ENCODE data around the gene KNOP1. TPM values are rescaled to one million over a fixed set of nuclear protein-coding genes. Genes with fewer than 3 reads are reported as not detected.

KNOP1 gene
- total and polyA plus RNA-seq, 10 of the 15 experiments (the other 5 are each of a cell fraction or from before 2014, with no cell fraction given) = 13.8 to 47.2 (median 32.1) TPM

DNA sequence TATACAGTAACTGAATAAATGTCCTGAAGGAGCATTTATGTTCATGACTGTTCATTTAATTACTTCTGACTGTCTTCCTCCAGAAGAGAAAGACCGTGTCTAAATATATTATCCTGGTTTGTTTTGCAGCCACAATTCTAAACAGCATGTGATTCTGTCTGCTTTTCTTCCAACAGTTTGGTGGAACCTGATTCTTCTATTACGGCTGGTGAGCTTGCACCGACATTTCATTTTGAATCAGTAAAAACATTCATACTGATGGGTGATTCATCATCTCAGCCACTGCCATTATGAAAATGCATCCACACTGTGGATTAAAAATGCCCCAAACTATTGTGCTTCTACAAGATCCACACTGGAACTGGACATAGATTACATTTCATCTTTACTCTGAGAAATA is 16.9 kb downstream of the KNOP1 start:
- H3K4me1 ChIP-seq (ENCODE audit: control insufficient read depth, insufficient read depth, low read length) = 0 out of 2 replicates have a peak, but pooled peaks cover 2% of the 10 kb centered on the region
- in situ Hi-C loops (cut with MboI) (no loop called here), intact Hi-C loops (cut with micrococcal nuclease; ENCODE audit: unreplicated experiment) (no loop called here)
- CTCF ChIA-PET = no interaction called here
- no peak for FAIRE-seq
- H3K79me2 ChIP-seq (ENCODE audit: control insufficient read depth, insufficient read depth, low read length) = no peaks in the 10 kb centered on the region
- RAD21 ChIA-PET (ENCODE audit: unreplicated experiment) = no interaction called here
- SMC1A ChIA-PET (ENCODE audit: uncharacterized antibody, unreplicated experiment) = interaction anchor here (0.6 kb wide), 1 partner anchor 23 kb away, joined by 3 read pairs; no protein-coding TSS in a partner anchor
- no peak overlapping the region for H3K27ac ChIP-seq (ENCODE audit: control insufficient read depth, insufficient read depth)
- H3K9me3 ChIP-seq (replicated peaks; ENCODE audit: control insufficient read depth, insufficient read depth, low read length) = no peaks in the 10 kb centered on the region
- no peak overlapping the region for H3K4me2 ChIP-seq (ENCODE audit: control insufficient read depth, insufficient read depth)
- H3K27me3 ChIP-seq (replicated peaks in 1 of 2; ENCODE audit: control insufficient read depth in 2 of 2, insufficient read depth in 2 of 2, low read length in 1 of 2) = no peaks in the 10 kb centered on the region
- 78% methylated on average over 3 of the region's 3 CpGs for WGBS (ENCODE audit: insufficient coverage, insufficient replicate concordance, low lambda C conversion rate, missing lambda C conversion rate)
- no peak for DNase-seq (ENCODE audit: low read depth, low spot score)
- POLR2A ChIA-PET = no interaction called here
- no TSS peak for BruUV-seq (replicated peaks)
- peaks cover 16 to 19% of the 10 kb centered on the region in 2 experiments; a peak in 3 of 4 replicates for H3K36me3 ChIP-seq (ENCODE audit: control insufficient read depth in 2 of 2, insufficient read depth in 2 of 2, low read length in 1 of 2)
- ATAC-seq = no peak
- no peak overlapping the region for H3K4me3 ChIP-seq
- no peak overlapping the region for H3K9ac ChIP-seq (ENCODE audit: control insufficient read depth, insufficient read depth, low read length)
- no peaks in the 10 kb centered on the region; the same call in 1 of the 2 replicates for H4K20me1 ChIP-seq (ENCODE audit: control insufficient read depth, insufficient read depth)
- no peak overlapping the region for H2AFZ ChIP-seq (ENCODE audit: control insufficient read depth, low read depth, low read length)
- TF ChIP-seq, protein P1, sequence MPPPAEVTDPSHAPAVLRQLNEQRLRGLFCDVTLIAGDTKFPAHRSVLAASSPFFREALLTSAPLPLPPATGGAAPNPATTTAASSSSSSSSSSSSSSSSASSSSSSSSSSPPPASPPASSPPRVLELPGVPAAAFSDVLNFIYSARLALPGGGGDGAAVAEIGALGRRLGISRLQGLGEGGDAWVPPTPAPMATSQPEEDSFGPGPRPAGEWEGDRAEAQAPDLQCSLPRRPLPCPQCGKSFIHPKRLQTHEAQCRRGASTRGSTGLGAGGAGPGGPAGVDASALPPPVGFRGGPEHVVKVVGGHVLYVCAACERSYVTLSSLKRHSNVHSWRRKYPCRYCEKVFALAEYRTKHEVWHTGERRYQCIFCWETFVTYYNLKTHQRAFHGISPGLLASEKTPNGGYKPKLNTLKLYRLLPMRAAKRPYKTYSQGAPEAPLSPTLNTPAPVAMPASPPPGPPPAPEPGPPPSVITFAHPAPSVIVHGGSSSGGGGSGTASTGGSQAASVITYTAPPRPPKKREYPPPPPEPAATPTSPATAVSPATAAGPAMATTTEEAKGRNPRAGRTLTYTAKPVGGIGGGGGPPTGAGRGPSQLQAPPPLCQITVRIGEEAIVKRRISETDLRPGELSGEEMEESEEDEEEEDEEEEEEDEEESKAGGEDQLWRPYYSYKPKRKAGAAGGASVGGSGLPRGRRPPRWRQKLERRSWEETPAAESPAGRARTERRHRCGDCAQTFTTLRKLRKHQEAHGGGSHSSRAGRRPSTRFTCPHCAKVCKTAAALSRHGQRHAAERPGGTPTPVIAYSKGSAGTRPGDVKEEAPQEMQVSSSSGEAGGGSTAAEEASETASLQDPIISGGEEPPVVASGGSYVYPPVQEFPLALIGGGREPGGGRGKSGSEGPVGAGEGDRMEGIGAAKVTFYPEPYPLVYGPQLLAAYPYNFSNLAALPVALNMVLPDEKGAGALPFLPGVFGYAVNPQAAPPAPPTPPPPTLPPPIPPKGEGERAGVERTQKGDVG (CRISPR knock-in tag; IDR thresholded peaks at IDR 0.05) = no peak
- TF ChIP-seq, protein P2, sequence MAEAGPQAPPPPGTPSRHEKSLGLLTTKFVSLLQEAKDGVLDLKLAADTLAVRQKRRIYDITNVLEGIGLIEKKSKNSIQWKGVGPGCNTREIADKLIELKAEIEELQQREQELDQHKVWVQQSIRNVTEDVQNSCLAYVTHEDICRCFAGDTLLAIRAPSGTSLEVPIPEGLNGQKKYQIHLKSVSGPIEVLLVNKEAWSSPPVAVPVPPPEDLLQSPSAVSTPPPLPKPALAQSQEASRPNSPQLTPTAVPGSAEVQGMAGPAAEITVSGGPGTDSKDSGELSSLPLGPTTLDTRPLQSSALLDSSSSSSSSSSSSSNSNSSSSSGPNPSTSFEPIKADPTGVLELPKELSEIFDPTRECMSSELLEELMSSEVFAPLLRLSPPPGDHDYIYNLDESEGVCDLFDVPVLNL (IDR thresholded peaks at IDR 0.05; ENCODE audit: low read depth, low read length) = no peak
- TF ChIP-seq CEBPB (IDR thresholded peaks at IDR 0.05; ENCODE audit: borderline replicate concordance in 1 of 2, low read depth in 2 of 2, low read length in 2 of 2) (no peak), SREBF2 (IDR thresholded peaks at IDR 0.05; ENCODE audit: low read length) (no peak), IKZF1 (conservative IDR thresholded peaks at IDR 0.05) (no peak), STAT3 (IDR thresholded peaks at IDR 0.05; ENCODE audit: low read depth, low read length) (no peak), PAX5 (IDR thresholded peaks at IDR 0.05; ENCODE audit: borderline replicate concordance, low read depth, low read length) (no peak), MTA2 (IDR thresholded peaks at IDR 0.05; ENCODE audit: low read depth) (no peak), SIX5 (IDR thresholded peaks at IDR 0.05; ENCODE audit: low read depth, low read length, severe bottlenecking) (no peak), RELA (IDR thresholded peaks at IDR 0.05; ENCODE audit: borderline replicate concordance, partially characterized antibody) (no peak), SMAD1 (IDR thresholded peaks at IDR 0.05; ENCODE audit: low read depth, partially characterized antibody) (no peak), NFYB (IDR thresholded peaks at IDR 0.05; ENCODE audit: insufficient read depth, low read depth, low read length) (no peak), NRF1 (conservative IDR thresholded peaks at IDR 0.05; ENCODE audit: low read depth, low read length) (no peak), ZNF274 (IDR thresholded peaks at IDR 0.05; ENCODE audit: insufficient read depth, insufficient read length) (no peak), FOS (IDR thresholded peaks at IDR 0.05; ENCODE audit: borderline replicate concordance, extremely low read depth, insufficient read length) (no peak), NR2C2 (IDR thresholded peaks at IDR 0.05; ENCODE audit: borderline replicate concordance, control insufficient read depth, insufficient read length, low read depth) (no peak), TCF3 (IDR thresholded peaks at IDR 0.05; ENCODE audit: borderline replicate concordance, insufficient read depth, low read depth, low read length) (no peak)
- TF ChIP-seq, protein P3, sequence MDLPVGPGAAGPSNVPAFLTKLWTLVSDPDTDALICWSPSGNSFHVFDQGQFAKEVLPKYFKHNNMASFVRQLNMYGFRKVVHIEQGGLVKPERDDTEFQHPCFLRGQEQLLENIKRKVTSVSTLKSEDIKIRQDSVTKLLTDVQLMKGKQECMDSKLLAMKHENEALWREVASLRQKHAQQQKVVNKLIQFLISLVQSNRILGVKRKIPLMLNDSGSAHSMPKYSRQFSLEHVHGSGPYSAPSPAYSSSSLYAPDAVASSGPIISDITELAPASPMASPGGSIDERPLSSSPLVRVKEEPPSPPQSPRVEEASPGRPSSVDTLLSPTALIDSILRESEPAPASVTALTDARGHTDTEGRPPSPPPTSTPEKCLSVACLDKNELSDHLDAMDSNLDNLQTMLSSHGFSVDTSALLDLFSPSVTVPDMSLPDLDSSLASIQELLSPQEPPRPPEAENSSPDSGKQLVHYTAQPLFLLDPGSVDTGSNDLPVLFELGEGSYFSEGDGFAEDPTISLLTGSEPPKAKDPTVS (IDR thresholded peaks at IDR 0.05; ENCODE audit: low read depth, low read length) = no peak
- TF ChIP-seq, protein P4, sequence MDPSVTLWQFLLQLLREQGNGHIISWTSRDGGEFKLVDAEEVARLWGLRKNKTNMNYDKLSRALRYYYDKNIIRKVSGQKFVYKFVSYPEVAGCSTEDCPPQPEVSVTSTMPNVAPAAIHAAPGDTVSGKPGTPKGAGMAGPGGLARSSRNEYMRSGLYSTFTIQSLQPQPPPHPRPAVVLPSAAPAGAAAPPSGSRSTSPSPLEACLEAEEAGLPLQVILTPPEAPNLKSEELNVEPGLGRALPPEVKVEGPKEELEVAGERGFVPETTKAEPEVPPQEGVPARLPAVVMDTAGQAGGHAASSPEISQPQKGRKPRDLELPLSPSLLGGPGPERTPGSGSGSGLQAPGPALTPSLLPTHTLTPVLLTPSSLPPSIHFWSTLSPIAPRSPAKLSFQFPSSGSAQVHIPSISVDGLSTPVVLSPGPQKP (IDR thresholded peaks at IDR 0.05; ENCODE audit: low read depth, low read length) = no peak

Data from GM12878 (cell line).